Gastrocnemius medialis (tissue), 4 donors: ENCODE data around the gene OLFML2B. TPM values are rescaled to one million over a fixed set of nuclear protein-coding genes. Genes with fewer than 3 reads are reported as not detected.

Experiments used
- ATAC-seq, 2 donors: fragments of 150-250 bp; one replicate each; pipeline ENCODE4 v1.9.1; 2016
- DNase-seq, 2 donors: peaks; one replicate each; pipeline ENCODE4 v3.0.0-alpha.2; 2019
- H3K27ac ChIP-seq, 4 donors: fragments of 200-600 bp; sonication (generic); 1 replicate in 1 of 4; 2 replicates in 3 of 4; pipeline ENCODE4 v1.5.1; 2016 to 2018; ENCODE audit warnings: mild to moderate bottlenecking in 2 of 4, moderate library complexity in 1 of 4
- H3K27me3 ChIP-seq, 3 donors: fragments of 200-600 bp; sonication (generic) in 2 of 3; 1 replicate in 1 of 3; 2 replicates in 2 of 3; pipeline versions ENCODE4 v1.5.1 to v1.6.0; 2016 to 2019; ENCODE audit warnings: mild to moderate bottlenecking in 1 of 3, moderate library complexity in 1 of 3
- H3K36me3 ChIP-seq, 2 donors: fragments of 200-600 bp; sonication (generic) in 1 of 2; one replicate each; pipeline ENCODE4 v1.5.1; 2017 to 2018
- H3K4me1 ChIP-seq, 2 donors: fragments of 200-600 bp; sonication (generic) in 1 of 2; one replicate each; pipeline ENCODE4 v1.5.1; 2016 to 2017; ENCODE audit warnings: mild to moderate bottlenecking in 2 of 2
- H3K4me3 ChIP-seq, 4 donors: fragments of 200-600 bp; sonication (generic) in 3 of 4; 1 replicate in 1 of 4; 2 replicates in 3 of 4; pipeline ENCODE4 v1.5.1; 2016 to 2019; ENCODE audit warnings: mild to moderate bottlenecking in 2 of 4
- H3K9me3 ChIP-seq, 3 donors: fragments of 200-600 bp; sonication (generic) in 2 of 3; 1 replicate in 1 of 3; 2 replicates in 2 of 3; pipeline ENCODE4 v1.5.1; 2016 to 2019
- CTCF ChIP-seq, 5 experiments: fragments of 450-650 bp in 3 of 5; fragments of 200-600 bp in 2 of 5; sonication (generic) in 2 of 5; IDR thresholded peaks in 4 of 5; conservative IDR thresholded peaks in 1 of 5; 1 replicate in 4 of 5; 2 replicates in 1 of 5; pipeline ENCODE4 v1.5.1; 2016 to 2019; ENCODE audit warnings: antibody characterized with exemption in 5 of 5, mild to moderate bottlenecking in 3 of 5, moderate library complexity in 3 of 5
- POLR2A ChIP-seq, 2 donors: fragments of 450-650 bp; IDR thresholded peaks; one replicate each; pipeline ENCODE4 v1.6.1; 2017; ENCODE audit warnings: antibody characterized with exemption in 2 of 2, mild to moderate bottlenecking in 2 of 2, moderate library complexity in 2 of 2
- in situ Hi-C, 4 donors: fragments of 200-750 bp; cut with MboI; loops; one replicate each; pipeline versions ENCODE4 v1.15.0 to v1.8.0; 2017; ENCODE audit warnings: low sequenced_read_pairs in 4 of 4
- intact Hi-C: fragments of 100-400 bp; cut with DNase I; formaldehyde crosslinking; loops from one replicate; pipeline ENCODE4 v1.15.1; 2023; ENCODE audit warnings: low total_unique reads
- total RNA-seq, 4 donors: library from RNA; depleted of rRNA; stranded (reverse); fragments of >200 nt; gene quantifications; one replicate each; pipeline versions ENCODE4 v1.1.0 to v1.2.3, GENCODE V29; 2016

OLFML2B gene
- total RNA-seq, 4 donors from 2014 or later, result 0.68 to 6.6 (median 2.7) TPM

DNA sequence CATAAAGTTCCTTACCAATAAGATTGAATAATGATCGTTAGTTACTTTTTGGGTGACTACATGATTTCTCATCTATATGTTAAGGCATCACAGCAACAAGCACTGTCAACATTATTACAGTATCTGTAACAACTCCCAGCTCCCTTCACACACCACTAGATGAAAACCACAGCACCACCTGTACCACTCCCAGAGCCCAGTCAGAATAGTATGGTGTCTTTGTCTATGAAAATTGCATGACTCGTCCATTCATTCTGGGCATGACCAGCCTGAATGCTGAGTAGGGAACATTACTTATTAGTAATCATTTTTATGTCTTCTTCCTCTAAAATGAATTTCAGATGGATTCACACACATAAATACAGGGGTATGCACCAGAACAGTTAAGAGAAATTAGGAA, 7.0 kb downstream of the OLFML2B start:
- Histone ChIP-seq H3K27ac (no peak overlapping the region), H3K27me3 (peaks cover 0 to 12% (median 10%) of the 10 kb centered on the region in 3 donors), H3K36me3 (no peaks in the 10 kb centered on the region), H3K9me3 (peaks cover 0 to 8% (median 0%) of the 10 kb centered on the region in 3 donors), H3K4me3 (no peak overlapping the region), H3K4me1 (peaks cover 0 to 9% of the 10 kb centered on the region in 2 donors)
- TF ChIP-seq CTCF (IDR thresholded peaks at IDR 0.05 in 4 of 5, conservative IDR thresholded peaks at IDR 0.05 in 1 of 5) (no peak), POLR2A (IDR thresholded peaks at IDR 0.05) (no peak)
- intact Hi-C loops (no loop called here), in situ Hi-C loops (no loop called here)
- ATAC-seq, result no peak
- DNase-seq, result no peak

- intact Hi-C loops (no loop called here), in situ Hi-C loops (no loop called here)
- peaks cover under 1 to 6% of the 10 kb centered on the region in 2 donors for H3K4me1 ChIP-seq
- H3K27me3 ChIP-seq, result peaks cover 0 to 8% (median 7%) of the 10 kb centered on the region in 3 donors
- no peaks in the 10 kb centered on the region for H3K36me3 ChIP-seq
- ATAC-seq (no peak), DNase-seq (no peak)
- no peak overlapping the region for H3K4me3 ChIP-seq
- no peak for TF ChIP-seq CTCF (IDR thresholded peaks at IDR 0.05 in 4 of 5, conservative IDR thresholded peaks at IDR 0.05 in 1 of 5)
- TF ChIP-seq POLR2A (IDR thresholded peaks at IDR 0.05), result no peak
- no peak overlapping the region for H3K27ac ChIP-seq
- peaks cover 0 to 8% (median 0%) of the 10 kb centered on the region in 3 donors for H3K9me3 ChIP-seq
Measured at GRCh38 chr1:162015196-162015595, 8.5 kb downstream of the OLFML2B start.

DNA sequence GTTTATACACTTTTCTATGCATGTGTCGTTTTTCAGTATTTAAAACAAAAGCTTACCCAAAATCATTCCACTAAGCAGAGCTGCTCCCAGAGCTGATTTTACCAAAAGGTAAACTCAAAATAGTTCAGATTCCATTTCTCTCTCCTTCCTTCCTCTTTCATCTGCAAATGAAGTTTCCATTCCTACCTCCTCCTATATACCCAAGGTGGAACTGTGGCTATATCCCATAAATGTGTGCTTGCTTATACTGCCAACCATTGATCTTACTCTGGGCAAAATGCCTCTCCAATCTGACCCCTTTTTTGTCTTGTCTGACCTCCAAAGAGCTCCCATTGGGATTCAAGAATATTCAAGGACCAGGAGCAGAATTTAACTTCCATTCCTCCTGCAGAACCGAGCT, 9.5 kb downstream of the OLFML2B start:
- intact Hi-C loops, result no loop called here
- ATAC-seq (no peak), DNase-seq (no peak)
- H3K4me1 ChIP-seq, result peaks cover 6 to 16% of the 10 kb centered on the region in 2 donors
- H3K27me3 ChIP-seq, result peaks cover 0 to 3% (median 0%) of the 10 kb centered on the region in 3 donors
- H3K4me3 ChIP-seq, result no peak overlapping the region
- H3K36me3 ChIP-seq, result no peaks in the 10 kb centered on the region
- in situ Hi-C loops, result no loop called here
- TF ChIP-seq CTCF (IDR thresholded peaks at IDR 0.05 in 4 of 5, conservative IDR thresholded peaks at IDR 0.05 in 1 of 5), result no peak
- no peak for TF ChIP-seq POLR2A (IDR thresholded peaks at IDR 0.05)
- no peak overlapping the region for H3K27ac ChIP-seq
- peaks cover 0 to 8% (median 0%) of the 10 kb centered on the region in 3 donors for H3K9me3 ChIP-seq

- ATAC-seq, result no peak
- Histone ChIP-seq H3K4me1 (peaks cover 6 to 16% of the 10 kb centered on the region in 2 donors), H3K27ac (no peak overlapping the region), H3K4me3 (no peak overlapping the region), H3K36me3 (no peaks in the 10 kb centered on the region), H3K9me3 (peaks cover 0 to 8% (median 0%) of the 10 kb centered on the region in 3 donors), H3K27me3 (peaks cover 0 to 3% (median 0%) of the 10 kb centered on the region in 3 donors)
- intact Hi-C loops (no loop called here), in situ Hi-C loops (no loop called here)
- no peak for DNase-seq
- TF ChIP-seq POLR2A (IDR thresholded peaks at IDR 0.05) (no peak), CTCF (IDR thresholded peaks at IDR 0.05 in 4 of 5, conservative IDR thresholded peaks at IDR 0.05 in 1 of 5) (no peak)
Measured at GRCh38 chr1:162013289-162013688, 10.4 kb downstream of the OLFML2B start.
